HepG2 (cell line): ENCODE results near the gene SLC26A5. TPM values are rescaled to one million over a fixed set of nuclear protein-coding genes. Genes with fewer than 3 reads are reported as not detected.

Experiments
- ATAC-seq: fragments of 200-7000 bp; cut with Tn5 transposase; 3 replicates; pipeline ENCODE4 v1.9.1; 2020; ENCODE audit warnings: mild to moderate bottlenecking, moderate library complexity
- BruUV-seq: library from RNA; stranded (reverse); fragments of 400-500 nt; replicated peaks from 2 replicates; lab custom pipeline; 2021; lab: Mats Ljungman, UMichigan
- CTCF ChIA-PET: fragments of 300-600 bp; formaldehyde crosslinking; extraction: SDS; loops from one replicate; lab custom pipeline; 2021; ENCODE audit warnings: low total read pairs, inconsistent platforms, low intra/inter-chr PET ratio; lab: Yijun Ruan, JAX
- POLR2A ChIA-PET: fragments of 350-600 bp; sonication (Branson Sonifier 250); formaldehyde crosslinking; loops from one replicate; lab custom pipeline; 2020; ENCODE audit warnings: antibody characterized with exemption, inconsistent platforms; lab: Yijun Ruan, JAX
- DNase-seq: peaks from one replicate; pipeline ENCODE4 v3.0.0-alpha.2; 2015; ENCODE audit warnings: low spot score
- FAIRE-seq: peaks from 3 replicates; lab custom pipeline; 2011; peaks lifted over from hg19 to GRCh38; lab: Jason Lieb, UNC
- H2AFZ ChIP-seq: one replicate; pipeline ENCODE4 v1.6.1; 2011; ENCODE audit warnings: low read length, inconsistent platforms
- H3K27ac ChIP-seq: fragments of 300-600 bp; 3 replicates; pipeline ENCODE4 v1.8.0; 2011; ENCODE audit warnings: mixed run types, mild to moderate bottlenecking, mixed read lengths, low read length, inconsistent platforms; ENCODE audit not compliant: insufficient read depth; ENCODE audit errors: extremely low read length
- H3K27me3 ChIP-seq, 2 experiments: fragments of 200-600 bp in 1 of 2; 2 replicates in 1 of 2; 3 replicates in 1 of 2; pipeline versions ENCODE4 v1.6.0 to v1.8.0; 2011; ENCODE audit warnings: low read length in 2 of 2, mild to moderate bottlenecking in 2 of 2, moderate library complexity in 2 of 2, inconsistent platforms in 1 of 2; ENCODE audit not compliant: insufficient read depth in 2 of 2, control insufficient read depth in 1 of 2
- H3K36me3 ChIP-seq, 2 experiments: fragments of 200-600 bp in 1 of 2; replicated peaks in 1 of 2; 2 replicates in 1 of 2; 3 replicates in 1 of 2; pipeline versions ENCODE4 v1.5.1 to v1.8.0; 2011; ENCODE audit warnings: low read length in 2 of 2, inconsistent platforms in 1 of 2; ENCODE audit not compliant: insufficient read depth in 2 of 2, control insufficient read depth in 1 of 2
- H3K4me1 ChIP-seq: 2 replicates; pipeline ENCODE4 v1.5.1; 2012; ENCODE audit warnings: low read length, inconsistent platforms; ENCODE audit not compliant: insufficient read depth
- H3K4me2 ChIP-seq: 2 replicates; pipeline ENCODE4 v1.6.0; 2011; ENCODE audit warnings: low read depth, low read length, inconsistent platforms
- H3K4me3 ChIP-seq, 3 experiments: fragments of 200-600 bp in 1 of 3; sonication (generic), shearing (Covaris generic) in 1 of 3; replicated peaks in 1 of 3; 2 replicates each; pipeline ENCODE4 v1.5.1; 2011 to 2016; ENCODE audit warnings: low read length in 3 of 3, inconsistent platforms in 2 of 3, low read depth in 2 of 3, mild to moderate bottlenecking in 2 of 3, control low read depth in 1 of 3, mixed read lengths in 1 of 3; ENCODE audit not compliant: insufficient read depth in 1 of 3
- H3K79me2 ChIP-seq: one replicate; pipeline ENCODE4 v1.6.1; 2011; ENCODE audit warnings: low read length, inconsistent platforms; ENCODE audit not compliant: insufficient read depth
- H3K9ac ChIP-seq: 2 replicates; pipeline ENCODE4 v1.6.0; 2011; ENCODE audit warnings: mild to moderate bottlenecking, low read depth, low read length, inconsistent platforms; ENCODE audit not compliant: insufficient read depth
- H3K9me3 ChIP-seq: 2 replicates; pipeline ENCODE4 v1.5.1; 2012; ENCODE audit warnings: mild to moderate bottlenecking, low read length
- H4K20me1 ChIP-seq: 2 replicates; pipeline ENCODE4 v1.6.0; 2011; ENCODE audit warnings: inconsistent platforms, mild to moderate bottlenecking, low read length, moderate library complexity; ENCODE audit not compliant: insufficient read depth
- CCAR2 ChIP-seq: fragments of 200-400 bp; formaldehyde crosslinking; optimal IDR thresholded peaks from 2 replicates; pipeline ENCODE3; 2018; ENCODE audit warnings: low read depth, mild to moderate bottlenecking, low read length, moderate library complexity
- FOSL1 ChIP-seq: sonication (generic); formaldehyde crosslinking; IDR thresholded peaks from 2 replicates; pipeline ENCODE4 v1.9.0; 2021; ENCODE audit warnings: missing genetic modification reagents, borderline replicate concordance
- GZF1 ChIP-seq: sonication (generic); formaldehyde crosslinking; IDR thresholded peaks from 2 replicates; pipeline ENCODE4 v1.5.1; 2020; ENCODE audit warnings: mild to moderate bottlenecking, missing genetic modification reagents
- HNF4G ChIP-seq, 2 experiments: sonication (generic) in 1 of 2; formaldehyde crosslinking in 1 of 2; IDR thresholded peaks; 2 replicates each; pipeline versions ENCODE4 v1.4.0 to v1.6.1; 2011 to 2020; ENCODE audit warnings: borderline replicate concordance in 2 of 2, low read depth in 2 of 2, mild to moderate bottlenecking in 2 of 2, low read length in 1 of 2, missing genetic modification reagents in 1 of 2, moderate library complexity in 1 of 2
- LCORL ChIP-seq, 2 experiments: fragments of 450-650 bp in 1 of 2; sonication (generic) in 1 of 2; formaldehyde crosslinking in 1 of 2; IDR thresholded peaks; 2 replicates each; pipeline versions ENCODE4 v1.5.0 to v1.6.1; 2017 to 2020; ENCODE audit warnings: antibody characterized with exemption in 1 of 2, missing genetic modification reagents in 1 of 2
- SOX13 ChIP-seq, 3 experiments: fragments of 450-650 bp in 1 of 3; sonication (generic) in 1 of 3; formaldehyde crosslinking in 1 of 3; IDR thresholded peaks in 2 of 3; conservative IDR thresholded peaks in 1 of 3; 2 replicates each; pipeline versions ENCODE4 v1.5.0 to v1.6.1; 2016 to 2020; ENCODE audit warnings: antibody characterized with exemption in 1 of 3, mild to moderate bottlenecking in 1 of 3, missing compliant biosample characterization in 1 of 3, missing genetic modification reagents in 1 of 3, moderate library complexity in 1 of 3
- TBX2 ChIP-seq: sonication (generic); formaldehyde crosslinking; IDR thresholded peaks from 2 replicates; pipeline ENCODE4 v1.5.0; 2020; ENCODE audit warnings: missing genetic modification reagents, mild to moderate bottlenecking, borderline replicate concordance
- ZBTB7A ChIP-seq: sonication (generic); formaldehyde crosslinking; IDR thresholded peaks from 2 replicates; pipeline ENCODE4 v1.8.0; 2022; ENCODE audit warnings: mild to moderate bottlenecking, missing genetic modification reagents
- ZNF124 ChIP-seq: sonication (generic); formaldehyde crosslinking; IDR thresholded peaks from 2 replicates; pipeline ENCODE4 v1.4.0; 2020; ENCODE audit warnings: missing genetic modification reagents
- ZNF17 ChIP-seq: sonication (generic); formaldehyde crosslinking; IDR thresholded peaks from 2 replicates; pipeline ENCODE4 v1.5.0; 2020; ENCODE audit warnings: mild to moderate bottlenecking, missing genetic modification reagents
- ZNF556 ChIP-seq: sonication (generic); formaldehyde crosslinking; IDR thresholded peaks from 2 replicates; pipeline ENCODE4 v1.4.0; 2020; ENCODE audit warnings: mild to moderate bottlenecking, missing genetic modification reagents, borderline replicate concordance
- ZNF652 ChIP-seq: IDR thresholded peaks from 2 replicates; pipeline ENCODE4 v1.6.1; 2016; ENCODE audit warnings: low read depth, borderline replicate concordance
- ZNF781 ChIP-seq: sonication (generic); formaldehyde crosslinking; IDR thresholded peaks from 2 replicates; pipeline ENCODE4 v1.5.1; 2020; ENCODE audit warnings: borderline replicate concordance, mild to moderate bottlenecking, missing genetic modification reagents; ENCODE audit errors: not compliant biosample characterization
- WGBS: methylation state at CpG from one replicate; pipeline ENCODE4 v1.1.6; 2017; ENCODE audit warnings: low lambda C conversion rate; 5-methylcytosine and 5-hydroxymethylcytosine counted together
- in situ Hi-C: cut with HindIII; loops from 2 replicates; pipeline ENCODE4 v1.10.0; 2017; ENCODE audit warnings: low pct_unique_long_range_greater_than_20kb; ENCODE audit not compliant: extremely low pct_ligation_motif_present
- intact Hi-C: fragments of 100-400 bp; cut with micrococcal nuclease; formaldehyde crosslinking; loops from one replicate; pipeline ENCODE4 v1.10.0; 2022; ENCODE audit not compliant: unreplicated experiment
- polyA plus RNA-seq, 8 experiments: library from polyadenylated mRNA; depleted of rRNA in 3 of 8; stranded (reverse) in 7 of 8; unstranded in 1 of 8; fragments of >200 nt; fragmentation: Illumina TruSeq in 4 of 8; extraction: Trizol in 4 of 8; gene quantifications; 2 replicates each; pipeline versions ENCODE4 v1.2.1 to v1.2.3, GENCODE V29; 2011 to 2016; ENCODE audit warnings: low read depth in 4 of 8, missing spikeins in 1 of 8, mixed read lengths in 1 of 8; ENCODE audit not compliant: insufficient read depth in 1 of 8
- total RNA-seq, 5 experiments: library from RNA; depleted of rRNA; stranded (reverse); fragments of >200 nt; fragmentation: Illumina TruSeq; extraction: Trizol; gene quantifications; 2 replicates each; pipeline ENCODE4 v1.2.3, GENCODE V29; 2016; ENCODE audit warnings: low read depth in 1 of 5
- TF ChIP-seq, protein P1 (sequence below): IDR thresholded peaks from 2 replicates; pipeline ENCODE4 v1.6.1; 2012; ENCODE audit warnings: low read depth, low read length, improper control_type of control experiment
- TF ChIP-seq, protein P2 (sequence below): sonication (generic); formaldehyde crosslinking; conservative IDR thresholded peaks from 2 replicates; pipeline ENCODE4 v1.8.0; 2022; ENCODE audit warnings: mild to moderate bottlenecking, moderate library complexity, missing genetic modification reagents
- TF ChIP-seq, protein P3 (sequence below): sonication (generic); formaldehyde crosslinking; IDR thresholded peaks from 2 replicates; pipeline ENCODE4 v1.4.0; 2020; ENCODE audit warnings: missing genetic modification reagents
- TF ChIP-seq, protein P4 (sequence below): IDR thresholded peaks from 2 replicates; pipeline ENCODE4 v1.6.1; 2012; ENCODE audit warnings: inconsistent platforms

SLC26A5 gene
- total and polyA plus RNA-seq, 2 of the 13 experiments (the other 11 are each of a cell fraction or from before 2014, with no cell fraction given) = 0.08 to 0.11 TPM

DNA sequence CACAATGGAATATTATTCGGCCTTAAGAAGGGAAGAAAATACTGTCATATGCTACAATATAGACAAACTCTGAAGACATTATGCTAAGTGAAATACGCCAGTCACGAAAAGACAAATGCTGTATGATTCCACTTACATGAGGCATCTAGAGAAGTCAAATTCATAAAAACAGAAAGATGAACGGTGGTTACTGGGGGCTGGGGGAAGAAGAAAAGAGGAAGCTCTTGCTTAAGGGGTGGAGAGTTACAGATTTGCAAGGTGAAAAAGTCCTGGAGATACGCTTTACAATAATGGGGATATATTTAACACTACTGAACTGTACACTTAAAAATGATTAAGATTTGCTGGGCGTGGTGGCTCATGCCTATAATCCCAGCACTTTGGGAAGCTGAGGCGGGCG lies 49.5 kb downstream of the SLC26A5 start:
- Histone ChIP-seq H3K9me3 (no peaks in the 10 kb centered on the region), H2AFZ (no peak overlapping the region), H4K20me1 (no peaks in the 10 kb centered on the region), H3K9ac (no peak overlapping the region), H3K27me3 (no peaks in the 10 kb centered on the region; a peak in 1 of 5 replicates), H3K79me2 (no peaks in the 10 kb centered on the region), H3K36me3 (no peaks in the 10 kb centered on the region), H3K27ac (no peak overlapping the region), H3K4me1 (peaks cover 16% of the 10 kb centered on the region), H3K4me3 (no peak overlapping the region), H3K4me2 (no peak overlapping the region)
- ATAC-seq (no peak), FAIRE-seq (no peak), DNase-seq (no peak)
- in situ Hi-C loops = no loop called here
- CTCF ChIA-PET = no interaction called here
- WGBS = 65% methylated on average over 8 of the region's 8 CpGs
- POLR2A ChIA-PET = no interaction called here
- intact Hi-C loops = no loop called here
- BruUV-seq = no TSS peak
- TF ChIP-seq FOSL1 (no peak), GZF1 (CRISPR knock-in tag) (no peak), TBX2 (CRISPR knock-in tag) (no peak), HNF4G (IDR thresholded peaks at IDR 0.05; ENCODE audit: borderline replicate concordance, low read depth, low read length) (no peak), HNF4G (CRISPR knock-in tag; IDR thresholded peaks at IDR 0.05; ENCODE audit: borderline replicate concordance, low read depth) (no peak), ZNF781 (no peak), ZNF652 (no peak), ZNF17 (no peak), LCORL (IDR thresholded peaks at IDR 0.05) (no peak), LCORL (CRISPR knock-in tag; IDR thresholded peaks at IDR 0.05) (no peak), SOX13 (IDR thresholded peaks at IDR 0.05) (no peak), SOX13 (CRISPR knock-in tag; conservative IDR thresholded peaks at IDR 0.05 in 1 of 2, IDR thresholded peaks at IDR 0.05 in 1 of 2) (no peak), CCAR2 (no peak), ZNF556 (no peak), ZNF124 (no peak), ZBTB7A (CRISPR knock-in tag) (no peak)
- TF ChIP-seq, protein P1, sequence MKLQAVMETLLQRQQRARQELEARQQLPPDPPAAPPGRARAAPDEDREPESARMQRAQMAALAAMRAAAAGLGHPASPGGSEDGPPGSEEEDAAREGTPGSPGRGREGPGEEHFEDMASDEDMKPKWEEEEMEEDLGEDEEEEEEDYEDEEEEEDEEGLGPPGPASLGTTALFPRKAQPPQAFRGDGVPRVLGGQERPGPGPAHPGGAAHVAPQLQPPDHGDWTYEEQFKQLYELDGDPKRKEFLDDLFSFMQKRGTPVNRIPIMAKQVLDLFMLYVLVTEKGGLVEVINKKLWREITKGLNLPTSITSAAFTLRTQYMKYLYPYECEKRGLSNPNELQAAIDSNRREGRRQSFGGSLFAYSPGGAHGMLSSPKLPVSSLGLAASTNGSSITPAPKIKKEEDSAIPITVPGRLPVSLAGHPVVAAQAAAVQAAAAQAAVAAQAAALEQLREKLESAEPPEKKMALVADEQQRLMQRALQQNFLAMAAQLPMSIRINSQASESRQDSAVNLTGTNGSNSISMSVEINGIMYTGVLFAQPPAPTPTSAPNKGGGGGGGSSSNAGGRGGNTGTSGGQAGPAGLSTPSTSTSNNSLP = no peak
- TF ChIP-seq, protein P2, sequence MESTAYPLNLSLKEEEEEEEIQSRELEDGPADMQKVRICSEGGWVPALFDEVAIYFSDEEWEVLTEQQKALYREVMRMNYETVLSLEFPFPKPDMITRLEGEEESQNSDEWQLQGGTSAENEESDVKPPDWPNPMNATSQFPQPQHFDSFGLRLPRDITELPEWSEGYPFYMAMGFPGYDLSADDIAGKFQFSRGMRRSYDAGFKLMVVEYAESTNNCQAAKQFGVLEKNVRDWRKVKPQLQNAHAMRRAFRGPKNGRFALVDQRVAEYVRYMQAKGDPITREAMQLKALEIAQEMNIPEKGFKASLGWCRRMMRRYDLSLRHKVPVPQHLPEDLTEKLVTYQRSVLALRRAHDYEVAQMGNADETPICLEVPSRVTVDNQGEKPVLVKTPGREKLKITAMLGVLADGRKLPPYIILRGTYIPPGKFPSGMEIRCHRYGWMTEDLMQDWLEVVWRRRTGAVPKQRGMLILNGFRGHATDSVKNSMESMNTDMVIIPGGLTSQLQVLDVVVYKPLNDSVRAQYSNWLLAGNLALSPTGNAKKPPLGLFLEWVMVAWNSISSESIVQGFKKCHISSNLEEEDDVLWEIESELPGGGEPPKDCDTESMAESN (CRISPR knock-in tag) = no peak
- TF ChIP-seq, protein P3, sequence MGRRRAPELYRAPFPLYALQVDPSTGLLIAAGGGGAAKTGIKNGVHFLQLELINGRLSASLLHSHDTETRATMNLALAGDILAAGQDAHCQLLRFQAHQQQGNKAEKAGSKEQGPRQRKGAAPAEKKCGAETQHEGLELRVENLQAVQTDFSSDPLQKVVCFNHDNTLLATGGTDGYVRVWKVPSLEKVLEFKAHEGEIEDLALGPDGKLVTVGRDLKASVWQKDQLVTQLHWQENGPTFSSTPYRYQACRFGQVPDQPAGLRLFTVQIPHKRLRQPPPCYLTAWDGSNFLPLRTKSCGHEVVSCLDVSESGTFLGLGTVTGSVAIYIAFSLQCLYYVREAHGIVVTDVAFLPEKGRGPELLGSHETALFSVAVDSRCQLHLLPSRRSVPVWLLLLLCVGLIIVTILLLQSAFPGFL = no peak
- TF ChIP-seq, protein P4, sequence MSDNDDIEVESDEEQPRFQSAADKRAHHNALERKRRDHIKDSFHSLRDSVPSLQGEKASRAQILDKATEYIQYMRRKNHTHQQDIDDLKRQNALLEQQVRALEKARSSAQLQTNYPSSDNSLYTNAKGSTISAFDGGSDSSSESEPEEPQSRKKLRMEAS = no peak
